Measurements from ENCODE around the gene BRCA1.
"Not testable (repeated sequence)": the region's sequence is repeated elsewhere in the genome, so short reads cannot be mapped to it uniquely, and the experiment has no call there.

BRCA1 gene

GRCh38 chr17:43134774-43135453, 9.8 kb upstream of the BRCA1 start:
- no peak for DNase-seq (ENCODE audit: low read depth in 2 of 2)

DNA sequence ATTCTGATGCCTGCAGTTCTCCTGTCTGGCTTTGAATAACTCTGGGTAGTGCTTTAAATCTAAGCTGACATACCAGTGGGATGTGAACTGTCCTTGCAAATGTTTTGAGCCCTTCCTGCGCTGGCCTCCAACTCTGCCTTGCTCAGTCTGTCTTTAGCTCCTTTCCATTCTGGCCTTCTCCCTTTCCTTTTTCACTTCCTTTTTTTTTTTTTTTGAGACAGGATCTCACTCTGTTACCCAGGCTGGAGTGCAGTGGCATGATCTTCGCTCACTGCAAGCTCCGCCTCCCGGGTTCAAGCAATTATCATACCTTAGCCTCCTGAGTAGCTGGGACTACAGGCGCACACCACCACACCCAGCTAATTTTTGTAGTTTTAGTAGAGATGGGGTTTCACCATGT, 8.3 kb upstream of the BRCA1 start:
- not testable (repeated sequence) for DNase-seq (ENCODE audit: low read depth in 2 of 2)

DNA sequence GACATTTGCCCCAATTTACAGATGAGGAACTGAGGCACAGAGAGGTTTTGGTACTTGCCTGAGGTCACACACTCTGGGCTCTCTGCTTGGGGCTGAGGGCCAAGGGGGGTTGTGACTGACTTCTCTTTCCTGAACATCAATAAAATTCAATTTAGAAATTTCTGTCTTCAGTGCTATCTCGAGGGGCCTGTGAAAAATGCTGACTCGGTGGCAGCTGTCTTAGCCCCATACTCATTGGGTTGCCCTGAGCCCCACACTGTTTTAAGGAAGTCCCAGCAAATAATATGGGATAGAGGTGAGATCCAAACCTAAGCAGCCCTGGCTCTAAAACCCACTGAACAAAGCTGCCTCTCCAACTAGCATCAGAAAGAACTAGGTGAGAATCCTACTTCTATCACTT, 7.0 kb upstream of the BRCA1 start:
- DNase-seq (ENCODE audit: low read depth in 2 of 2), result no peak

- no peak for DNase-seq (ENCODE audit: low read depth in 2 of 2)
These were observed 4.5 kb upstream of the BRCA1 start for GRCh38 chr17:43129671-43130010.

- not testable (repeated sequence) for DNase-seq (ENCODE audit: low read depth in 2 of 2)
These were observed 2.2 kb upstream of the BRCA1 start for GRCh38 chr17:43127333-43127876.

- no peak for DNase-seq (ENCODE audit: low read depth in 2 of 2)
These were observed 1.7 kb upstream of the BRCA1 start for GRCh38 chr17:43126911-43127290.

DNA sequence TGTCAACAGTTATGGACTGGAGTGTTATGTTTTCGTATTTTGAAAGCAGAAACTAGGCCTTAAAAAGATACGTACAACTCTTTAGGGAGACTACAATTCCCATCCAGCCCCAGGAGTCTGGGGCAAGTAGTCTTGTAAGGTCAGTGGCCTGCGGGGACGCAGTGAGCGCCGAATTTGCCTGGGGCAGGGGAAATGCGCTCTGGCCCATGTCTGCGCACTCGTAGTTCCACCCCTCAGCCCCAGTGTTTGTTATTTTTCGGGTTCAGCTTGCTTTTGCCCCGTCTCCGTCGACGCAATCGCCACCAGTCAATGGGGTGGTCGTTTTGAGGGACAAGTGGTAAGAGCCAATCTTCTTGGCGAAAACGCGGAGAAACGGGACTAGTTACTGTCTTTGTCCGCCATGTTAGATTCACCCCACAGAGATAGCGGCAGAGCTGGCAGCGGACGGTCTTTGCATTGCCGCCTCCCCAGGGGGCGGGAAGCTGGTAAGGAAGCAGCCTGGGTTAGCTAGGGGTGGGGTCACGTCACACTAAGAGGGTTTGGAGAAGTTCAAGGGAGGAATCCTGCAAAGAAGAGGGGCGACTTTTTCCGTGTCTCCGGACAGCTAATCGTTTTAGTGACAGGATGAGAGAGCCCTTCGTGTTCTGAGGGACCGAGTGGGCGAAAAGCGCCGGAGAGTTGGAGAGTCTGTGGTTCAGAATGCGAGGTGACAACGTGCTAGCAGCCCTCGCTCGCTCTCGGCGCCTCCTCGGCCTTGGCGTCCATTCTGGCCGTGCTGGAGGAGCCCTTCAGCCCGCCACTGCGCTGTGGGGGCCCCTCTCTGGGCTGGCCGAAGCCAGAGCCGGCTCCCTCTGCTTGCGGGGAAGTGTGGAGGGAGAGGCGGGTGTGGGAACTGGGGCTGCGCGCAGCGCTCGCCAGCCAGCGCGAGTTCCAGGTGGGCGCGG, 1.1 kb upstream of the BRCA1 start:
- no peak for DNase-seq (ENCODE audit: low read depth in 2 of 2)

DNA sequence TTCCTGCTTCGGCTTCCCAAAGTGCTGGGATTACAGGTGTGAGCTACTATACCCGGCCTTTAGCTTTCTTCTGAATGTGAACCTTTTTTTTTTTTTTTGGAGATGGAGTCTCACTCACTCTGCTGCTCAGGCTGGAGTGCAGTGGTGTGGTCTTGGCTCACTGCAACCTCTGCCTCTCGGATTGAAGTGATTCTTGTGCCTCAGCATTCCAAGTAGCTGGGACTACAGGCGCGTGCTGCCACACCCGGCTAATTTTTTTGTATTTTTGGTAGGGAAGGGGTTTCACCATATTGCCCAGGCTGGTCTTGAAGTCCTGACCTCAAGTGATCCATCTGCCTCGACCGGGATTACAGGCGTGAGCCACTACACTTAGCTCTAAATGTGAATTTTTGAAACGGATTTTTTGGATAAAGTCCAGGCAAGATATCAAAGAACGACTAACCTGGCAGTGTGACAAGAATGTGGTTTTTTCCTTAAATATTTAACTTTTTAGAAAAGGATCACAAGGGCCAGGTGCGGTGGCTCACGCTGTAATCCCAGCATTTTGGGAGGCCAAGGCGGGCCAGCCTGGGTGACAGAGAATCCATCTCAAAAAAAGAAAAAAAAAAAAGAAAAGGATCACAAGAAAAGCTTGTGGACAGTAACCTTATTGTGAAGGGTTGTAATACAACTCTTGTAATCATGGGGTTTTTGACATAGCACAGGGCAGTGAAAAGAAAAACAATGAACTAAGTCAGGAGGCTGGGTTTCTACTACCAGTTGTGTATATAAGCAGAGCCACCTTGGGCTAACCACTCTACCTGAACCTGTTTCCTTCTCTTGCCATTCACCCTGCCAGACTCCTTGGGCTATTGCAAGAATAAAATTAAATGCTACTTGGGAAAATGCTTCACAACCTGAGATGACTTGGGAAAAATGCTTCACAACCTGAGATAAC, 6.2 kb downstream of the BRCA1 start:
- DNase-seq (ENCODE audit: low read depth in 2 of 2), result no peak

GRCh38 chr17:43114151-43114552, 11.0 kb downstream of the BRCA1 start:
- no peak for DNase-seq (ENCODE audit: low read depth in 2 of 2)

DNA sequence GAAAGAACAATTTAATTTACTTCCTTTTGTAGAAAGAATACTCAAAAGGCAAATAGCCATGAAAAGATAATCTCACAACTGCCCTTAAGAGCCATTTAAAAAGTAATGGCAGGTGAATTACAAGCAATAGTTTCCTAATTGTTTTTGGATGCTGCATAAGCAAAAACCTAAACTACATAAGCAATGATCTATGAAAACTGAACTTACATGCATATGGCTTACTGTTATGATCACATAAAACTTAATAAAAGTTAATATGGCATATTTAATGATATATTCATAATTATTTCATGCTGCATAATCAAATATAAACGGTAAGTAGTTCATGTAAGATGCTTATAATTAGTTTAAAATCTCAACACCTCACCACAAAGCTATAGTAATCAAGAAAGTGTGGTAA, 18.6 kb downstream of the BRCA1 start:
- DNase-seq (ENCODE audit: low read depth in 2 of 2), result no peak

- no peak for DNase-seq (ENCODE audit: low read depth in 2 of 2)
These were observed 20.0 kb downstream of the BRCA1 start for GRCh38 chr17:43105146-43105545.

- DNase-seq (ENCODE audit: low read depth in 2 of 2), result no peak
These were observed 20.5 kb downstream of the BRCA1 start for GRCh38 chr17:43104665-43105064.

DNA sequence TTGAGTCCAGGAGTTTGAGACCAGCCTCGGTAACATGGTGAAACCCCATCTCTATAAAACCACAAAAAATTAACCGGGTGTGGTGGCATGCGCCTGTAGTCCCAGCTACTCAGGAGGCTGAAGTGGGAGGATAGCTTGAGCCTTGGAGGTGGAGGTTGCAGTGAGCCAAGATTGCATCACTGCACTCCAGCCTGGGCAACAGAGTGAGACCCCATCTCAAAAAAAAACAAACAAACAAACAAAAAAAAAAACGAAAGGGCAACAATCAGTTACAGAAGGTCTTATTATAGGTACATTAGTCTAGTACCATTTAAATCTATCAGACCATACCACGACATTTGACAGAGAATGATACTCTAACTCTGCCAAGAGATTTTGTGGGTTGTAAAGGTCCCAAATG, 29.8 kb downstream of the BRCA1 start:
- DNase-seq (ENCODE audit: low read depth in 2 of 2), result not testable (repeated sequence)

DNA sequence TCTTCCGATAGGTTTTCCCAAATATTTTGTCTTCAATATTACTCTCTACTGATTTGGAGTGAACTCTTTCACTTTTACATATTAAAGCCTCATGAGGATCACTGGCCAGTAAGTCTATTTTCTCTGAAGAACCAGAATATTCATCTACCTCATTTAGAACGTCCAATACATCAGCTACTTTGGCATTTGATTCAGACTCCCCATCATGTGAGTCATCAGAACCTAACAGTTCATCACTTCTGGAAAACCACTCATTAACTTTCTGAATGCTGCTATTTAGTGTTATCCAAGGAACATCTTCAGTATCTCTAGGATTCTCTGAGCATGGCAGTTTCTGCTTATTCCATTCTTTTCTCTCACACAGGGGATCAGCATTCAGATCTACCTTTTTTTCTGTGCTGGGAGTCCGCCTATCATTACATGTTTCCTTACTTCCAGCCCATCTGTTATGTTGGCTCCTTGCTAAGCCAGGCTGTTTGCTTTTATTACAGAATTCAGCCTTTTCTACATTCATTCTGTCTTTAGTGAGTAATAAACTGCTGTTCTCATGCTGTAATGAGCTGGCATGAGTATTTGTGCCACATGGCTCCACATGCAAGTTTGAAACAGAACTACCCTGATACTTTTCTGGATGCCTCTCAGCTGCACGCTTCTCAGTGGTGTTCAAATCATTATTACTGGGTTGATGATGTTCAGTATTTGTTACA, 30.9 kb downstream of the BRCA1 start:
- DNase-seq (ENCODE audit: low read depth in 2 of 2), result peak; percentile 34 to 36

DNA sequence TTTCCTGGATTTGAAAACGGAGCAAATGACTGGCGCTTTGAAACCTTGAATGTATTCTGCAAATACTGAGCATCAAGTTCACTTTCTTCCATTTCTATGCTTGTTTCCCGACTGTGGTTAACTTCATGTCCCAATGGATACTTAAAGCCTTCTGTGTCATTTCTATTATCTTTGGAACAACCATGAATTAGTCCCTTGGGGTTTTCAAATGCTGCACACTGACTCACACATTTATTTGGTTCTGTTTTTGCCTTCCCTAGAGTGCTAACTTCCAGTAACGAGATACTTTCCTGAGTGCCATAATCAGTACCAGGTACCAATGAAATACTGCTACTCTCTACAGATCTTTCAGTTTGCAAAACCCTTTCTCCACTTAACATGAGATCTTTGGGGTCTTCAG, 32.3 kb downstream of the BRCA1 start:
- peak; percentile 51 to 60 for DNase-seq (ENCODE audit: low read depth in 2 of 2)

- DNase-seq (ENCODE audit: low read depth in 2 of 2), result no peak
These were observed 35.1 kb downstream of the BRCA1 start for GRCh38 chr17:43090022-43090421.

GRCh38 chr17:43085474-43085873, 39.7 kb downstream of the BRCA1 start:
- no peak for DNase-seq (ENCODE audit: low read depth in 2 of 2)

- DNase-seq (ENCODE audit: low read depth in 2 of 2), result no peak
These were observed 45.4 kb downstream of the BRCA1 start for GRCh38 chr17:43079641-43080302.

DNA sequence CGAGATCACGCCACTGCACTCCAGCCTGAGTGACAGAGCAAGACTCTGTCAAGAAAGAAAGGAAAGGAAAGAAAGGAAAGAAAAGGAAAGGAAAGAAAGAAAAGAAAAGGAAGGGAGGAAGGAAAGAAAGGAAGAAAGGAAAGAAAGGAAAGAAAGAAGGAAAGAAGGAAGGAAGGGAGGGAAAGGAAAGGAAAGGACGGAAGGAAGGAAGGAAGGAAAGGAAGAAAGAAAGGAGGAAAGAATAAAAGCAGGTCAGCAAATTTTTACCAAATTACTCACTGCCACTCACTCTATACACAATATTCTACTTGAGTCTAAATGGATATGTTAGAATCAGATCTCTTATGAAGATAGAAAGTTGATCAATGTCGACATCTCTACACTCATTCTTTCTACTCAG, 50.3 kb downstream of the BRCA1 start:
- DNase-seq (ENCODE audit: low read depth in 2 of 2), result no peak

GRCh38 chr17:43070872-43071271, 54.3 kb downstream of the BRCA1 start:
- no peak for DNase-seq (ENCODE audit: low read depth in 2 of 2)

DNA sequence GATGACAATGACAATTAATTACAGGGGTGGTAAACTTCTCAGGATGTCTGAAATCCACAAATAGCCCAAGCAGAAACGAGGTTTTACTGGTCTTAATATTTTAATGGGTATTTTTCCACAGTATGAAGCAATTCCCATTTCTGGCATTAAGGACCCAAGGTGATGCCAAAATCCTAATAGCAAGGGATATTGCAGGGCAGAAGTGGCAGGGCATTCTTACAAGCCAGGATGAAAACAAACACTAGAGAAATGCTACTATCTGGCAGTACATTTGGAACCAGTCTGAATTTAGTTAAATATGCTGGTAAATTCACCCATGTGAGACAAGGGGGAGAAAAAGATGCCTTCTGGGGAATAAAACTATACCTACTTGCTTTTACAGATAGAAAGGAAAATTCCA, 54.9 kb downstream of the BRCA1 start:
- no peak for DNase-seq (ENCODE audit: low read depth in 2 of 2)

Data from fibroblast of skin of left quadriceps (primary cell).